K562 (cell line): Measurements from ENCODE around the gene OBP2A. TPM values are rescaled to one million over a fixed set of nuclear protein-coding genes. Genes with fewer than 3 reads are reported as not detected.

ENCODE experiments used
- BACH1 ChIP-seq: fragments of 200-800 bp; sonication (Bioruptor generic); IDR thresholded peaks from 2 replicates; pipeline ENCODE4 v1.6.1; 2016; ENCODE audit warnings: missing genetic modification characterization, missing compliant biosample characterization
- CBFA2T3 ChIP-seq: fragments of 450-650 bp; IDR thresholded peaks from 2 replicates; pipeline ENCODE4 v1.6.1; 2017
- CCNT2 ChIP-seq: IDR thresholded peaks from 2 replicates; pipeline ENCODE4 v1.6.1; 2011; ENCODE audit warnings: borderline replicate concordance, low read depth, mild to moderate bottlenecking, moderate library complexity, mixed read lengths, low read length; ENCODE audit not compliant: insufficient read length; ENCODE audit errors: extremely low read depth
- GABPB2 ChIP-seq: fragments of 250-450 bp; sonication (Bioruptor Pico); conservative IDR thresholded peaks from 2 replicates; pipeline ENCODE4 v1.5.1; 2021; ENCODE audit warnings: mild to moderate bottlenecking
- NFIC ChIP-seq: fragments of 450-650 bp; IDR thresholded peaks from 2 replicates; pipeline ENCODE4 v1.6.1; 2017; ENCODE audit warnings: mild to moderate bottlenecking, inconsistent platforms
- NFYB ChIP-seq: IDR thresholded peaks from 2 replicates; pipeline ENCODE4 v1.6.1; 2011; ENCODE audit warnings: mild to moderate bottlenecking, moderate library complexity; ENCODE audit not compliant: insufficient read length; ENCODE audit errors: extremely low read depth
- NR3C1 ChIP-seq: sonication (generic); formaldehyde crosslinking; IDR thresholded peaks from 2 replicates; pipeline ENCODE4 v1.8.1; 2022; ENCODE audit warnings: missing genetic modification reagents
- PURB ChIP-seq: sonication (generic); formaldehyde crosslinking; IDR thresholded peaks from 2 replicates; pipeline ENCODE4 v1.9.0; 2021; ENCODE audit warnings: low read depth, mild to moderate bottlenecking, missing genetic modification reagents
- RBM39 ChIP-seq: fragments of 200-400 bp; formaldehyde crosslinking; optimal IDR thresholded peaks from 2 replicates; pipeline ENCODE3; 2018; ENCODE audit warnings: low read depth, low read length
- ZNF316 ChIP-seq: fragments of 450-650 bp; IDR thresholded peaks from 2 replicates; pipeline ENCODE4 v1.6.1; 2016
- ZNF41 ChIP-seq: fragments of 250-450 bp; sonication (Bioruptor Pico); conservative IDR thresholded peaks from 2 replicates; pipeline ENCODE4 v1.4.0; 2020; ENCODE audit warnings: mild to moderate bottlenecking
- ZNF589 ChIP-seq: fragments of 200-800 bp; sonication (Bioruptor generic); IDR thresholded peaks from 2 replicates; pipeline ENCODE4 v1.6.1; 2016; ENCODE audit warnings: low read depth, missing genetic modification characterization, missing compliant biosample characterization
- polyA plus RNA-seq, 8 experiments: library from polyadenylated mRNA; depleted of rRNA in 4 of 8; stranded (reverse) in 5 of 8; unstranded in 3 of 8; fragments of >200 nt; fragmentation: Nextera tagmentation in 2 of 8; fragmentation: Illumina TruSeq in 1 of 8; extraction: Ambion mirVana in 2 of 8; extraction: Trizol in 1 of 8; gene quantifications; 2 replicates each; pipeline versions ENCODE4 v1.2.1 to v1.2.3, GENCODE V29; 2011 to 2014; ENCODE audit warnings: inconsistent platforms in 1 of 8, missing spikeins in 1 of 8
- total RNA-seq, 7 experiments: library from RNA; depleted of rRNA in 6 of 7; stranded (reverse); fragments of >200 nt in 6 of 7; fragmentation: Illumina TruSeq in 2 of 7; extraction: Trizol in 2 of 7; gene quantifications; 2 replicates each; pipeline versions ENCODE4 v1.2.1 to v1.2.3, GENCODE V29; 2011 to 2021; ENCODE audit warnings: low replicate concordance in 1 of 7
- TF ChIP-seq, protein P1 (sequence below), 2 experiments: fragments of 450-650 bp in 1 of 2; sonication (generic) in 1 of 2; formaldehyde crosslinking; conservative IDR thresholded peaks; 2 replicates each; pipeline versions ENCODE4 v1.4.0 to v1.8.1; 2020 to 2022; ENCODE audit warnings: mild to moderate bottlenecking in 1 of 2, missing genetic modification reagents in 1 of 2
- TF ChIP-seq, protein P2 (sequence below): sonication (generic); formaldehyde crosslinking; IDR thresholded peaks from 2 replicates; pipeline ENCODE4 v1.4.0; 2020; ENCODE audit warnings: mild to moderate bottlenecking, missing genetic modification reagents
- TF ChIP-seq, protein P3 (sequence below): fragments of 250-450 bp; sonication (Bioruptor Pico); IDR thresholded peaks from 2 replicates; pipeline ENCODE4 v1.5.0; 2020; ENCODE audit warnings: mild to moderate bottlenecking, borderline replicate concordance
- TF ChIP-seq, protein P4 (sequence below): fragments of 250-450 bp; sonication (Bioruptor Pico); IDR thresholded peaks from 2 replicates; pipeline ENCODE4 v1.8.0; 2022; ENCODE audit warnings: inconsistent platforms
- TF ChIP-seq, protein P5 (sequence below), 2 experiments: IDR thresholded peaks; 2 replicates each; pipeline ENCODE4 v1.6.1; 2011; ENCODE audit warnings: borderline replicate concordance in 1 of 2, control low read depth in 1 of 2, low read depth in 1 of 2, low read length in 1 of 2, mild to moderate bottlenecking in 1 of 2, mixed read lengths in 1 of 2, moderate library complexity in 1 of 2; ENCODE audit not compliant: insufficient read depth in 1 of 2, insufficient read length in 1 of 2, poor library complexity in 1 of 2, severe bottlenecking in 1 of 2; ENCODE audit errors: extremely low read depth in 1 of 2
- TF ChIP-seq, protein P6 (sequence below): fragments of 250-450 bp; sonication (Bioruptor Pico); IDR thresholded peaks from 2 replicates; pipeline ENCODE4 v1.5.0; 2021

OBP2A gene
- total and polyA plus RNA-seq, 9 of the 15 experiments (the other 6 are each of a cell fraction or from before 2014, with no cell fraction given): not detected

DNA sequence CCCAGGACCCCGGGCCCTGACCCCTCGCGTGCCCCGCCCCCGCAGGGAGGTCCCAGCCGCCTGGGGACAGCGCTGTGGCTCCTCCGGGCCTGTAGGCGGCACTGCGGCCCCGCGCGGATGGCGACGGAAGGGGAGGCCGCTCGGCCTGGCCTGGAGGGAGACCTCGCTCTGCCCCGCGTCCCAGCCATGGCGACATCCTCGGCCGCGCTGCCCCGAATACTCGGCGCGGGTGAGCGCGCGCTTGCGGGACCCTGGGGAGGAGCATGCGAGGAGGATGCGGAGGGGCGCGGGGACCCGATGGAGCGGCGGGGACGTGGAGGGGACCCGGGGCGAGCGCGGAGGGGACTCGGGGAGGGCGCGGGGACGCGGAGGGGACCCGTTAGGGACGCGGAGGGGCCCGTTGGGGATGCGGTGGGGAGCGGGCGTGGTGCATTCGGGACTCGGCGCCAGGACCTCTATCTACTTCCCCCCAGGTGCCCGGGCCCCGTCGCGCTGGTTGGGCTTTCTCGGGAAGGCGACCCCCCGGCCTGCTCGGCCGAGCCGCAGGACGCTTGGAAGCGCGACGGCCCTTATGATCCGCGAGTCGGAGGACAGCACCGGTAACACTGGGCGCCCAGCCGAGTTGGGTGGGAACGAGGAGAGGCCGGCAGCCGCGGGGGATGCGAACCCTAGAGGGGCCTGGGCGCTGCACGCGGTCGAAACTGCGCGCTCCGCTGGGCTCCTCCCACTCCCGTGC lies 45.2 kb upstream of the OBP2A start, which contains the start of gene MRPS2 (continued):
- no peak for TF ChIP-seq PURB (CRISPR knock-in tag)
- no peak for TF ChIP-seq GABPB2
- TF ChIP-seq, protein P1, sequence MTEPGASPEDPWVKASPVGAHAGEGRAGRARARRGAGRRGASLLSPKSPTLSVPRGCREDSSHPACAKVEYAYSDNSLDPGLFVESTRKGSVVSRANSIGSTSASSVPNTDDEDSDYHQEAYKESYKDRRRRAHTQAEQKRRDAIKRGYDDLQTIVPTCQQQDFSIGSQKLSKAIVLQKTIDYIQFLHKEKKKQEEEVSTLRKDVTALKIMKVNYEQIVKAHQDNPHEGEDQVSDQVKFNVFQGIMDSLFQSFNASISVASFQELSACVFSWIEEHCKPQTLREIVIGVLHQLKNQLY (CRISPR knock-in tag; conservative IDR thresholded peaks at IDR 0.05): no peak
- no peak for TF ChIP-seq CBFA2T3
- TF ChIP-seq BACH1: no peak
- TF ChIP-seq, protein P2, sequence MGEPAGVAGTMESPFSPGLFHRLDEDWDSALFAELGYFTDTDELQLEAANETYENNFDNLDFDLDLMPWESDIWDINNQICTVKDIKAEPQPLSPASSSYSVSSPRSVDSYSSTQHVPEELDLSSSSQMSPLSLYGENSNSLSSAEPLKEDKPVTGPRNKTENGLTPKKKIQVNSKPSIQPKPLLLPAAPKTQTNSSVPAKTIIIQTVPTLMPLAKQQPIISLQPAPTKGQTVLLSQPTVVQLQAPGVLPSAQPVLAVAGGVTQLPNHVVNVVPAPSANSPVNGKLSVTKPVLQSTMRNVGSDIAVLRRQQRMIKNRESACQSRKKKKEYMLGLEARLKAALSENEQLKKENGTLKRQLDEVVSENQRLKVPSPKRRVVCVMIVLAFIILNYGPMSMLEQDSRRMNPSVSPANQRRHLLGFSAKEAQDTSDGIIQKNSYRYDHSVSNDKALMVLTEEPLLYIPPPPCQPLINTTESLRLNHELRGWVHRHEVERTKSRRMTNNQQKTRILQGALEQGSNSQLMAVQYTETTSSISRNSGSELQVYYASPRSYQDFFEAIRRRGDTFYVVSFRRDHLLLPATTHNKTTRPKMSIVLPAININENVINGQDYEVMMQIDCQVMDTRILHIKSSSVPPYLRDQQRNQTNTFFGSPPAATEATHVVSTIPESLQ (CRISPR knock-in tag): peak; percentile 2
- TF ChIP-seq, protein P3, sequence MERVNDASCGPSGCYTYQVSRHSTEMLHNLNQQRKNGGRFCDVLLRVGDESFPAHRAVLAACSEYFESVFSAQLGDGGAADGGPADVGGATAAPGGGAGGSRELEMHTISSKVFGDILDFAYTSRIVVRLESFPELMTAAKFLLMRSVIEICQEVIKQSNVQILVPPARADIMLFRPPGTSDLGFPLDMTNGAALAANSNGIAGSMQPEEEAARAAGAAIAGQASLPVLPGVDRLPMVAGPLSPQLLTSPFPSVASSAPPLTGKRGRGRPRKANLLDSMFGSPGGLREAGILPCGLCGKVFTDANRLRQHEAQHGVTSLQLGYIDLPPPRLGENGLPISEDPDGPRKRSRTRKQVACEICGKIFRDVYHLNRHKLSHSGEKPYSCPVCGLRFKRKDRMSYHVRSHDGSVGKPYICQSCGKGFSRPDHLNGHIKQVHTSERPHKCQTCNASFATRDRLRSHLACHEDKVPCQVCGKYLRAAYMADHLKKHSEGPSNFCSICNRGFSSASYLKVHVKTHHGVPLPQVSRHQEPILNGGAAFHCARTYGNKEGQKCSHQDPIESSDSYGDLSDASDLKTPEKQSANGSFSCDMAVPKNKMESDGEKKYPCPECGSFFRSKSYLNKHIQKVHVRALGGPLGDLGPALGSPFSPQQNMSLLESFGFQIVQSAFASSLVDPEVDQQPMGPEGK (CRISPR knock-in tag): no peak
- TF ChIP-seq RBM39: no peak
- TF ChIP-seq, protein P4, sequence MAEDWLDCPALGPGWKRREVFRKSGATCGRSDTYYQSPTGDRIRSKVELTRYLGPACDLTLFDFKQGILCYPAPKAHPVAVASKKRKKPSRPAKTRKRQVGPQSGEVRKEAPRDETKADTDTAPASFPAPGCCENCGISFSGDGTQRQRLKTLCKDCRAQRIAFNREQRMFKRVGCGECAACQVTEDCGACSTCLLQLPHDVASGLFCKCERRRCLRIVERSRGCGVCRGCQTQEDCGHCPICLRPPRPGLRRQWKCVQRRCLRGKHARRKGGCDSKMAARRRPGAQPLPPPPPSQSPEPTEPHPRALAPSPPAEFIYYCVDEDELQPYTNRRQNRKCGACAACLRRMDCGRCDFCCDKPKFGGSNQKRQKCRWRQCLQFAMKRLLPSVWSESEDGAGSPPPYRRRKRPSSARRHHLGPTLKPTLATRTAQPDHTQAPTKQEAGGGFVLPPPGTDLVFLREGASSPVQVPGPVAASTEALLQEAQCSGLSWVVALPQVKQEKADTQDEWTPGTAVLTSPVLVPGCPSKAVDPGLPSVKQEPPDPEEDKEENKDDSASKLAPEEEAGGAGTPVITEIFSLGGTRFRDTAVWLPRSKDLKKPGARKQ (CRISPR knock-in tag): no peak
- no peak for TF ChIP-seq NFYB
- TF ChIP-seq NFIC: peak; percentile 31; the same call in 1 of the 2 replicates
- TF ChIP-seq CCNT2: peak; percentile 68
- TF ChIP-seq, protein P5, sequence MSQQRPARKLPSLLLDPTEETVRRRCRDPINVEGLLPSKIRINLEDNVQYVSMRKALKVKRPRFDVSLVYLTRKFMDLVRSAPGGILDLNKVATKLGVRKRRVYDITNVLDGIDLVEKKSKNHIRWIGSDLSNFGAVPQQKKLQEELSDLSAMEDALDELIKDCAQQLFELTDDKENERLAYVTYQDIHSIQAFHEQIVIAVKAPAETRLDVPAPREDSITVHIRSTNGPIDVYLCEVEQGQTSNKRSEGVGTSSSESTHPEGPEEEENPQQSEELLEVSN (IDR thresholded peaks at IDR 0.05; ENCODE audit: borderline replicate concordance in 1 of 2, extremely low read depth in 1 of 2, insufficient read depth in 1 of 2, insufficient read length in 1 of 2, low read depth in 1 of 2, low read length in 1 of 2, poor library complexity in 1 of 2, severe bottlenecking in 1 of 2): peak; percentile 73 to 89
- TF ChIP-seq ZNF316: no peak
- TF ChIP-seq ZNF589 (CRISPR knock-in tag): 0 out of 2 replicates have a peak, but pooled peaks have one; percentile 12
- TF ChIP-seq NR3C1 (CRISPR knock-in tag): peak; percentile 26; the same call in 1 of the 2 replicates
- TF ChIP-seq, protein P6, sequence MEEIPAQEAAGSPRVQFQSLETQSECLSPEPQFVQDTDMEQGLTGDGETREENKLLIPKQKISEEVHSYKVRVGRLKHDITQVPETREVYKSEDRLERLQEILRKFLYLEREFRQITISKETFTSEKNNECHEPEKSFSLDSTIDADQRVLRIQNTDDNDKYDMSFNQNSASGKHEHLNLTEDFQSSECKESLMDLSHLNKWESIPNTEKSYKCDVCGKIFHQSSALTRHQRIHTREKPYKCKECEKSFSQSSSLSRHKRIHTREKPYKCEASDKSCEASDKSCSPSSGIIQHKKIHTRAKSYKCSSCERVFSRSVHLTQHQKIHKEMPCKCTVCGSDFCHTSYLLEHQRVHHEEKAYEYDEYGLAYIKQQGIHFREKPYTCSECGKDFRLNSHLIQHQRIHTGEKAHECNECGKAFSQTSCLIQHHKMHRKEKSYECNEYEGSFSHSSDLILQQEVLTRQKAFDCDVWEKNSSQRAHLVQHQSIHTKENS: no peak
- TF ChIP-seq ZNF41: no peak
